IPS-15b (cell line): ENCODE measurements around the gene IFITM2.

Experiments used
- H3K27me3 ChIP-seq: one replicate; pipeline ENCODE4 v1.6.1; 2013; ENCODE audit warnings: low read length; ENCODE audit not compliant: control insufficient read depth, insufficient read depth
- H3K36me3 ChIP-seq: one replicate; pipeline ENCODE4 v1.6.1; 2013; ENCODE audit warnings: low read length; ENCODE audit not compliant: control insufficient read depth, insufficient read depth
- H3K4me1 ChIP-seq: one replicate; pipeline ENCODE4 v1.6.1; 2013; ENCODE audit warnings: mild to moderate bottlenecking, low read length; ENCODE audit not compliant: control insufficient read depth, insufficient read depth
- H3K4me3 ChIP-seq: one replicate; pipeline ENCODE4 v1.5.1; 2013; ENCODE audit warnings: low read depth, low read length
- H3K9ac ChIP-seq: one replicate; pipeline ENCODE4 v1.6.1; 2013; ENCODE audit warnings: low read depth, mild to moderate bottlenecking, low read length
- H3K9me3 ChIP-seq: one replicate; pipeline ENCODE4 v1.6.1; 2013; ENCODE audit warnings: mild to moderate bottlenecking, low read length; ENCODE audit not compliant: control insufficient read depth, insufficient read depth

IFITM2 gene

DNA sequence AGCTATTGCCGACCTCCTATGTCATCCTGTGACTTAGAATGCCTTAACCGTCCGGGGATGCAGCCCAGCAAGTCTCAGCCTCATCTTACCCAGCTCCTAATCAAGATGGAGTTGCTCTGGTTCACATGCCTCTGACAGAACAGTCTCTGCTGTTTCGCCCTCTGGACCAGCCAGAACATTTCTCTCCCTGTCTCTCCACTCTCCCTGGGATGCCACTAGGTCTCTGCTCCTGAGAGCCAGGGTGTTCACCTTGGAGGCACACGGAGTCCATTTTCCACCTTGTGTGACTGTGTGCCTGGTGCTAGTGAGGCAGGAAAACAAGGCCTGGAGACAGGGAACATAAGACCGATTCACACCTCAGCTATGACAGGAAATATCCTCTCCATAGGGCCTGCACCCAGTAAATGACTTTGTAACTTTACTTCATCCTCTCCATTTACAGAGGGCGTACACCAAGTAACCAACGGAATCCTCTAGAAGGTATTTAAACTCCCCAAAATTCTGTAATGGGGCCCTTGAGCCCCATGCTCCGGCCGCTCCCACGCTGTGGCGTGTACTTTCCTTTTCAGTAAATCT is 44.9 kb downstream of the IFITM2 start:
- H3K9me3 ChIP-seq = no peaks in the 10 kb centered on the region
- H3K4me3 ChIP-seq = no peak overlapping the region
- H3K36me3 ChIP-seq = no peaks in the 10 kb centered on the region
- no peak overlapping the region for H3K9ac ChIP-seq
- H3K4me1 ChIP-seq = no peaks in the 10 kb centered on the region
- H3K27me3 ChIP-seq = no peaks in the 10 kb centered on the region

DNA sequence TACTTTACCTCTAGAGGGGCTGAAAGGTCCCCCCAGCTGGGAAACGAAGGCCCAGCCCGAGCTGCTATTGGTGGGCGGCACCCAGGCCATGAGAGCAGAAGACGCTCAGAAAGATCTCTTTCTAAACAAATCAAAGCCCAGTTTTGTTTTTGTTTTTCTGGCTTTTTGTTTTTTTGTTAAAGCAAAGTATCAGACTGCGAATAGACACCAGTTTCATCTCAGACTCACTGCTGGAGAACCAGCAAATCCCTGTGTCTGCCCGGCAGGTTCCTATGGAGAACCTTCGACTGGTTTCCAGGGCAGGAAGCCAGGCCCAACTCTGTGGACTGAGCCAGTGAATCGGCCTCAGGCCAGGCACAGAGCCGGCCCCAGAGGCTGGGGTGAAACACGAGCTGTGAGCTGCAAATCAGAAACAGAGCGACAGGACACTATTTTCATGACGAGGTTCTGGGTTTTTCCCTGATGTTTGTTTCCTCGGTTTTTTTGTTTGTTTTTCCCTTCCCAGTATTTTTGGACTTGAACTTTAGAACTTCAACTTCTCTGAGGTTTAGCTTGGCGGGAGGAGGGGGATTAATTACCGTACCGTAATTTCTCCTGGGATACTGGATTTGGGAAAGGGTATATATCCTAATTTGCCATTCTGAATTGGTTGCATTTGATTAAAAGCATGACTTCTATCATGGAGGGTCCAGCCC is 45.7 kb downstream of the IFITM2 start:
- Histone ChIP-seq H3K36me3 (no peaks in the 10 kb centered on the region), H3K27me3 (no peaks in the 10 kb centered on the region), H3K9me3 (no peaks in the 10 kb centered on the region), H3K9ac (no peak overlapping the region), H3K4me1 (no peaks in the 10 kb centered on the region), H3K4me3 (no peak overlapping the region)

DNA sequence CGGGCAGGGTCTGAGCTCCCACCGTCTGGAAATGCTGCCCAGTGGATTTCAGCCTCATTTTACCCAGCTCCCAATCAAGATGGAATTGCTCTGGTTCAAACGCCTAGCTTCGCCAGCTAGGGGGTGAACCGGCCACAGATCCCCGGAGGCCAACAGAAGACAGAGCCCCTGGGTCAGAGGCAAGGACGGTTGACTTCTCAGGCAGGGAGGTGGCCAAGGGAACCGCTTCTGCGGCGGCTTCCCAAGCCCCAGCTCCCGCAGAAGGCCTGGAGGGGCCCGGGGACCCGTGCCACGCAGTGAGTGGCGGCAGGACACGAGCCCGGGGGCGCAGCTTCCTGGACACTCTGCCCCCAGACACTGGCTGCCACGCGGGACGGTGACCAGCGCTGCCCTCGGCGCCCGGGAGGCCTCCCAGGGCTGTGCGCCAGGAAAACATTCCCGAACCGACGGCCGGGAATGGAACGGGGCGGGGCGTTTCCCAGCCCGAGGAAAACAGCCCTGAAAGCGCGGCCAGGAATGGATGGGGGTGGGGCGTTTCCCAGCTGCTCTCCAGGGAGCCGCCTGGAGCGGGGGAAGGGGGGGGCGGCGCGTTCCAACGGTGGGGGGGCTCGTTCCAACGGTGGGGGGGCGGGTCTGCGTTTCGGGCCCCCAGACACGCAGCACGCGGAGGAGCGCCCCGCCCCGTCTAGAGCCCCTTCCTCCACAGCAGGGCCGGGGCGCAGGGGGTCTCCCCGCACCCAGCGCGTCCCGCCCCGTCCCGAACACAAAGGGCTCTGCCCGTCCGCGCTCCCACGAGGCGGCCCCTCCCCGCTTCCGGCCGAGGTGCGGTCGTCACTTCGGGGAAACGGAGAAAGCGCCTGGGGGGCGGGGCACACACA is 48.2 kb downstream of the IFITM2 start:
- H3K9ac ChIP-seq = peak overlapping the region; percentile 73
- peaks cover 4% of the 10 kb centered on the region for H3K27me3 ChIP-seq
- H3K9me3 ChIP-seq = peaks cover 4% of the 10 kb centered on the region
- H3K36me3 ChIP-seq = no peaks in the 10 kb centered on the region
- no peaks in the 10 kb centered on the region for H3K4me1 ChIP-seq
- H3K4me3 ChIP-seq = peak overlapping the region; percentile 40

DNA sequence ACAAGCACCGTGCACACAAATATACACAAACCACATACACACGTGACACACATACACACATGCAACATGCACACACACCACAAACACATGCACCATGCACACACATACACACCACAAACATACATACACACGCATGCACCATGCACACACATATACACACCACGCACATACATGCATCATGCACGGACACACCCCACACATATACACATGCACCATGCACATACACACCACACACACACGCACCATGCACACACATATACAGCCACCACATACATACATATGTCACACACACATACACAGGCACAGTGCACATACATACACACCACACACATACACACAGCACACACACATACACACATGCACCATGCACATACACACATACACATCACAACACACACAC is 49.0 kb downstream of the IFITM2 start:
- Histone ChIP-seq H3K9me3 (peaks cover 7% of the 10 kb centered on the region), H3K4me1 (no peaks in the 10 kb centered on the region), H3K4me3 (no peak overlapping the region), H3K36me3 (no peaks in the 10 kb centered on the region), H3K9ac (no peak overlapping the region), H3K27me3 (peaks cover 7% of the 10 kb centered on the region)

DNA sequence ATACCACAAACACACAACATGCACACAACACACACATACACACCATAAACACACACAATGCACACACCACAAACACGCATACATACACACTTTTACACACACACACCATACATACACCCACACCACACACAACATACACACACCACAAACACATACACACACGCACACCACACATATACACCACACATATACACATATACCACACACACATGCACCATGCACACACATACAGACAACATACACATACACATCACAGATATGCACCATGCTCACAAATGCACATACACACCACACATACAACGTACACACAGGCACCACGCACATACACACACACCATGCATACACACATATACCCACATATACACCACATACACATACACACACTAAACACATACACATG is 50.0 kb downstream of the IFITM2 start:
- Histone ChIP-seq H3K36me3 (no peaks in the 10 kb centered on the region), H3K4me3 (no peak overlapping the region), H3K9me3 (peaks cover 7% of the 10 kb centered on the region), H3K9ac (no peak overlapping the region), H3K4me1 (no peaks in the 10 kb centered on the region), H3K27me3 (peaks cover 7% of the 10 kb centered on the region)

DNA sequence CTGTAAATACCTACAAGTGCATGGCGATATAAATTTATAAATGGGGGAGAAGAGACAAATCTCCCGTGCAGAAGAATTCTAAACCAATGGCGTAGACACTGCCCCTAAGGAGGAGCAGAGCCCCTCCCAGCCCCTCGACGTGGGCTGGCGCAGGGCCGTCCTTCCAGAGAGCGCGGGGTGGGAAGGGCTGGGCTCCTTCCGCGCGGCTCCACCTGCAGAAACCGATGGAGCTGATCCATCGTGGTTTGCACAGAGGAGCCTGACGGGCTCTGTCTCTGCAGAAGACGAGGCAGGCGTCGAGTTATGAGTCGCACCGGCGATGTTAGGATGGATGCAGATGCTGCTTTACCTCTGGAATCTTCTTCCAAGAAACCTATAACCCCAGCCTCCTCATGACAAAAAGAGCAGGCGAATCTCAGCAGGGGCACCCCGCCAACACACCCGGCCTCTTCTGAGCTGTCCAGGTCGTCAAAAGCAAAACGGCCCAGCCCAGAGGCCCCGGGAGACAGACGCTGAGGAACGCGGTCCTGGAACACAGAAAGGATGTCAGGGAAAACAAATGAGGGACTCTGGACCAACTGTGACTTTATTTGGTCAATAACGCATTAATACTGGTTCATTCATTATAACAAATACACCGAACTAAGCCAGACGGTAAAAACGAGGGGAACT is 50.6 kb downstream of the IFITM2 start:
- Histone ChIP-seq H3K27me3 (peaks cover 7% of the 10 kb centered on the region), H3K9ac (no peak overlapping the region), H3K4me3 (no peak overlapping the region), H3K4me1 (no peaks in the 10 kb centered on the region), H3K36me3 (no peaks in the 10 kb centered on the region), H3K9me3 (peaks cover 7% of the 10 kb centered on the region)
